HG03045 (cell line): ENCODE data around the gene AGRN.
"Not testable (repeated sequence)": the region's sequence is repeated elsewhere in the genome, so short reads cannot be mapped to it uniquely, and the experiment has no call there.

Source experiments
- ATAC-seq: cut with Tn5 transposase; IDR thresholded peaks from one replicate; pipeline ENCODE4 v1.9.1; 2021; ENCODE audit warnings: mild to moderate bottlenecking, moderate library complexity; ENCODE audit not compliant: unreplicated experiment

AGRN gene

GRCh38 chr1:999725-1000356, 20.1 kb upstream of the AGRN start, which contains the start of gene HES4:
Gene HES4 (minus strand): TSS chr1:1000097. CDS start chr1:999973, 124 bp downstream.
- peak; percentile 40 for ATAC-seq

- ATAC-seq: peak; percentile 23
Observed at GRCh38 chr1:1000357-1001056, 19.4 kb upstream of the AGRN start.

- ATAC-seq: no peak
Observed at GRCh38 chr1:1001057-1001783, 18.7 kb upstream of the AGRN start.

GRCh38 chr1:1003618-1004419, 16.1 kb upstream of the AGRN start:
- no peak for ATAC-seq

GRCh38 chr1:1004420-1004779, 15.5 kb upstream of the AGRN start:
- ATAC-seq: no peak

GRCh38 chr1:1004780-1005697, 14.9 kb upstream of the AGRN start:
- no peak for ATAC-seq

GRCh38 chr1:1005774-1006304, 14.1 kb upstream of the AGRN start:
- no peak for ATAC-seq

- no peak for ATAC-seq
Observed at GRCh38 chr1:1006305-1007159, 13.4 kb upstream of the AGRN start.

- not testable (repeated sequence) for ATAC-seq
Observed at GRCh38 chr1:1010131-1010530, 9.8 kb upstream of the AGRN start.

GRCh38 chr1:1011396-1011949, 8.4 kb upstream of the AGRN start:
- no peak for ATAC-seq

- ATAC-seq: not testable (repeated sequence)
Observed at GRCh38 chr1:1012736-1013104, 7.2 kb upstream of the AGRN start.

GRCh38 chr1:1013105-1013921, 6.6 kb upstream of the AGRN start, which contains the start of gene ISG15:
Gene ISG15 (plus strand): TSS chr1:1013497. CDS start chr1:1013574, 77 bp downstream.
- ATAC-seq: peak; percentile 90

- ATAC-seq: no peak
Observed at GRCh38 chr1:1013922-1014648, 5.8 kb upstream of the AGRN start.

GRCh38 chr1:1014799-1015681, 4.9 kb upstream of the AGRN start:
- no peak for ATAC-seq

GRCh38 chr1:1017397-1018320, 2.3 kb upstream of the AGRN start:
- not testable (repeated sequence) for ATAC-seq
